ENCODE results near the gene SNAPC4. TPM values are rescaled to one million over a fixed set of nuclear protein-coding genes. Genes with fewer than 3 reads are reported as not detected.

SNAPC4 gene
- total RNA-seq, 1 experiment from 2014 or later: 10.8 TPM

DNA sequence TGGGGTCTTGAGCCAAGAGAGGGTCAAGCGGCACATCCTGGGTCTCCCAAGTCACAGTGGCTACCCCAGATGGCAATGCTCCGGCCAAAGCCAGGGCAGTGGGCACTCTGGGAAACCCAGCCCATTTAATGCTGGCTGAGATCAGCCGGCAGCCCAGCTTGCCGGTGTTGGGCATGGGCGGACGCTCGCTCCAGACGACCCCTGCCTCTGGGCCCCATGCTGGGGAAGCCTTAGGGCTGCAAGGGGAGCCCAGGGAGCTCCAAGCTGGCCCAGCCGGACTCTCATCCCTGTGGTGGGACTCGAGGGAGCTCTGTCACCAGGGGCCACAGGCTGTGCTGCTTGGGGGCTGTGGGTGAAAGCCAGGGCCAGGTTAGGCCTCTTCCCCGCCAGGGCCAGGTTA lies 20.6 kb downstream of the SNAPC4 start:
- POLR2A ChIA-PET: no interaction called here
- H3K9me3 ChIP-seq (ENCODE audit: control insufficient read depth, insufficient read depth, low read depth, low read length): no peaks in the 10 kb centered on the region
- no peaks in the 10 kb centered on the region for H3K4me1 ChIP-seq (ENCODE audit: control insufficient read depth, insufficient read depth, low read length)
- intact Hi-C loops (cut with micrococcal nuclease; ENCODE audit: unreplicated experiment): no loop called here
- no peak for ATAC-seq
- no peak overlapping the region for H3K27ac ChIP-seq (ENCODE audit: low read length)
- no peaks in the 10 kb centered on the region for H3K36me3 ChIP-seq (ENCODE audit: control insufficient read depth, insufficient read depth, low read length)
- no peak for DNase-seq (ENCODE audit: low read depth, low spot score)
- CTCF ChIA-PET: no interaction called here
- in situ Hi-C loops (cut with HindIII; ENCODE audit: low pct_unique_long_range_greater_than_20kb, low sequenced_read_pairs): no loop called here
- no TSS peak for BruUV-seq (replicated peaks)
- no peak for TF ChIP-seq POLR2AphosphoS5 (IDR thresholded peaks at IDR 0.05; ENCODE audit: low read depth, low read length)
- TF ChIP-seq REST (IDR thresholded peaks at IDR 0.05; ENCODE audit: insufficient read depth in 1 of 2, low read depth in 2 of 2, low read length in 1 of 2): no peak
- no peak for TF ChIP-seq SIN3A (IDR thresholded peaks at IDR 0.05; ENCODE audit: borderline replicate concordance, insufficient read depth, low read depth, low read length)
- TF ChIP-seq, protein P1, sequence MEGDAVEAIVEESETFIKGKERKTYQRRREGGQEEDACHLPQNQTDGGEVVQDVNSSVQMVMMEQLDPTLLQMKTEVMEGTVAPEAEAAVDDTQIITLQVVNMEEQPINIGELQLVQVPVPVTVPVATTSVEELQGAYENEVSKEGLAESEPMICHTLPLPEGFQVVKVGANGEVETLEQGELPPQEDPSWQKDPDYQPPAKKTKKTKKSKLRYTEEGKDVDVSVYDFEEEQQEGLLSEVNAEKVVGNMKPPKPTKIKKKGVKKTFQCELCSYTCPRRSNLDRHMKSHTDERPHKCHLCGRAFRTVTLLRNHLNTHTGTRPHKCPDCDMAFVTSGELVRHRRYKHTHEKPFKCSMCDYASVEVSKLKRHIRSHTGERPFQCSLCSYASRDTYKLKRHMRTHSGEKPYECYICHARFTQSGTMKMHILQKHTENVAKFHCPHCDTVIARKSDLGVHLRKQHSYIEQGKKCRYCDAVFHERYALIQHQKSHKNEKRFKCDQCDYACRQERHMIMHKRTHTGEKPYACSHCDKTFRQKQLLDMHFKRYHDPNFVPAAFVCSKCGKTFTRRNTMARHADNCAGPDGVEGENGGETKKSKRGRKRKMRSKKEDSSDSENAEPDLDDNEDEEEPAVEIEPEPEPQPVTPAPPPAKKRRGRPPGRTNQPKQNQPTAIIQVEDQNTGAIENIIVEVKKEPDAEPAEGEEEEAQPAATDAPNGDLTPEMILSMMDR (IDR thresholded peaks at IDR 0.05): no peak
- no peak for TF ChIP-seq TCF7L2 (IDR thresholded peaks at IDR 0.05; ENCODE audit: low read depth, low read length)
- H3K4me3 ChIP-seq (ENCODE audit: low read depth in 2 of 2, low read length in 2 of 2): no peak overlapping the region
- no peaks in the 10 kb centered on the region for H3K27me3 ChIP-seq (ENCODE audit: control insufficient read depth, insufficient read depth, low read length)

DNA sequence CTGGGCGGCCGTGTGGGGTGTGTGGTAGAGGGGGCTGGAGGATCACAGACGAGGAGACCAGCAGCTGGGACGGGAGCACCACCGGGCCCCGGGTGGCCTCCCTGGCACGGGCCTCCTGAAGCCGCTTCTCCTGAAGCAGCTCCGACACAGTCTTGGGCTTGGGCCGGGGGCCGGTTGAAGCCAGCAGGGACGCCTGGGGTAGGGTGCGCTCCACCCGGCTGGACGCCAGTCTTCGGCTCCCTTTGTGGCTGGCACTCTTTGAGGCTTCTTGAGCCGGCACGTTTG lies 21.0 kb downstream of the SNAPC4 start:
- intact Hi-C loops (cut with micrococcal nuclease; ENCODE audit: unreplicated experiment) (no loop called here), in situ Hi-C loops (cut with HindIII; ENCODE audit: low pct_unique_long_range_greater_than_20kb, low sequenced_read_pairs) (no loop called here)
- BruUV-seq (replicated peaks): no TSS peak
- Histone ChIP-seq H3K4me1 (ENCODE audit: control insufficient read depth, insufficient read depth, low read length) (no peaks in the 10 kb centered on the region), H3K9me3 (ENCODE audit: control insufficient read depth, insufficient read depth, low read depth, low read length) (no peaks in the 10 kb centered on the region), H3K36me3 (ENCODE audit: control insufficient read depth, insufficient read depth, low read length) (no peaks in the 10 kb centered on the region), H3K27ac (ENCODE audit: low read length) (no peak overlapping the region), H3K4me3 (ENCODE audit: low read depth in 2 of 2, low read length in 2 of 2) (no peak overlapping the region), H3K27me3 (ENCODE audit: control insufficient read depth, insufficient read depth, low read length) (no peaks in the 10 kb centered on the region)
- CTCF ChIA-PET: no interaction called here
- DNase-seq (ENCODE audit: low read depth, low spot score) (no peak), ATAC-seq (no peak)
- POLR2A ChIA-PET: no interaction called here
- TF ChIP-seq TCF7L2 (IDR thresholded peaks at IDR 0.05; ENCODE audit: low read depth, low read length) (no peak), REST (IDR thresholded peaks at IDR 0.05; ENCODE audit: insufficient read depth in 1 of 2, low read depth in 2 of 2, low read length in 1 of 2) (no peak), POLR2AphosphoS5 (IDR thresholded peaks at IDR 0.05; ENCODE audit: low read depth, low read length) (no peak), SIN3A (IDR thresholded peaks at IDR 0.05; ENCODE audit: borderline replicate concordance, insufficient read depth, low read depth, low read length) (no peak)
- TF ChIP-seq, protein P1 (IDR thresholded peaks at IDR 0.05): no peak
